Kidney (tissue), 14 donors: Measurements from ENCODE around the gene SRSF4. TPM values are rescaled to one million over a fixed set of nuclear protein-coding genes. Genes with fewer than 3 reads are reported as not detected.

Experiments used
- DNase-seq, 5 donors: peaks; one replicate each; pipeline ENCODE4 v3.0.0-alpha.2; 2013 to 2020
- FAIRE-seq: peaks from 2 replicates; lab custom pipeline; 2012; peaks lifted over from hg19 to GRCh38; lab: Jason Lieb, UNC
- H3K27ac ChIP-seq, 2 donors: one replicate each; pipeline ENCODE4 v1.7.0; 2013; ENCODE audit warnings: low read depth in 2 of 2, low read length in 2 of 2, inconsistent platforms in 1 of 2
- H3K27me3 ChIP-seq: one replicate; pipeline ENCODE4 v1.7.1; 2013; ENCODE audit warnings: low read length, inconsistent platforms; ENCODE audit not compliant: control insufficient read depth, insufficient read depth
- H3K36me3 ChIP-seq, 3 donors: one replicate each; pipeline versions ENCODE4 v1.7.0 to v1.7.1; 2013; ENCODE audit warnings: low read length in 3 of 3, control low read depth in 1 of 3, inconsistent platforms in 1 of 3; ENCODE audit not compliant: insufficient read depth in 3 of 3, control insufficient read depth in 2 of 3
- H3K4me1 ChIP-seq, 3 donors: one replicate each; pipeline versions ENCODE4 v1.7.0 to v1.7.1; 2013; ENCODE audit warnings: low read length in 3 of 3, inconsistent platforms in 1 of 3, low read depth in 1 of 3; ENCODE audit not compliant: control insufficient read depth in 2 of 3, insufficient read depth in 2 of 3
- H3K4me3 ChIP-seq, 3 donors: one replicate each; pipeline versions ENCODE4 v1.7.0 to v1.8.1; 2013; ENCODE audit warnings: low read length in 3 of 3, control low read depth in 1 of 3, inconsistent platforms in 1 of 3
- H3K9ac ChIP-seq, 3 donors: one replicate each; pipeline versions ENCODE4 v1.7.0 to v1.7.1; 2013; ENCODE audit warnings: low read length in 3 of 3, control low read depth in 1 of 3, inconsistent platforms in 1 of 3
- H3K9me3 ChIP-seq, 3 donors: one replicate each; pipeline versions ENCODE4 v1.7.0 to v1.7.1; 2013; ENCODE audit warnings: low read length in 3 of 3, control low read depth in 1 of 3, inconsistent platforms in 1 of 3; ENCODE audit not compliant: control insufficient read depth in 2 of 3, insufficient read depth in 1 of 3
- CTCF ChIP-seq: IDR thresholded peaks from 3 replicates; pipeline ENCODE4 v1.5.1; 2012; ENCODE audit warnings: mild to moderate bottlenecking, moderate library complexity, borderline replicate concordance; ENCODE audit not compliant: insufficient read depth; ENCODE audit errors: extremely low read depth
- intact Hi-C: fragments of 100-400 bp; cut with DNase I; formaldehyde crosslinking; loops from one replicate; pipeline ENCODE4 v1.11.1; 2022
- polyA plus RNA-seq: library from polyadenylated mRNA; stranded (reverse); fragments of 350-450 nt; fragmentation: Illumina TruSeq; extraction: RNeasy Lipid Tissue Mini Kit (QIAGEN cat#74804); gene quantifications from one replicate; pipeline ENCODE4 v1.2.3, GENCODE V29; 2014; ENCODE audit warnings: low read depth, low replicate concordance; ENCODE audit not compliant: insufficient read depth
- total RNA-seq: library from RNA; stranded (reverse); fragmentation: NEBNext Ultra II Directional; extraction: Animal tissue kit (Norgen Biotek cat#: 25700); gene quantifications from one replicate; pipeline ENCODE4 v1.2.1, GENCODE V29; 2021
- donor health status: control.
- donor health status: control.
- donor health status: control.
- donor health status: control.
- donor health status: control.
- donor health status: DM: yes; HTN: yes; CAD: no.
- donor health status: Normal renal cell carcinoma (clear cell type).

SRSF4 gene
- total and polyA plus RNA-seq, 2 donors from 2014 or later: 48.4 to 72.3 TPM

GRCh38 chr1:29201595-29202051, 19.9 kb upstream of the SRSF4 start:
- Histone ChIP-seq H3K27me3 (no peaks in the 10 kb centered on the region), H3K9ac (no peak overlapping the region), H3K4me1 (peaks cover 0 to 8% (median 4%) of the 10 kb centered on the region in 3 donors), H3K36me3 (peaks cover 0 to 23% (median 21%) of the 10 kb centered on the region in 3 donors), H3K27ac (peak overlapping the region in 1 of 2 donors; percentile 77), H3K4me3 (no peak overlapping the region), H3K9me3 (no peaks in the 10 kb centered on the region)
- intact Hi-C loops: loop anchor here (5.0 kb wide), 1 partner anchor 319 kb away; no protein-coding TSS in a partner anchor
- no peak for TF ChIP-seq CTCF
- no peak for FAIRE-seq
- no peak for DNase-seq

GRCh38 chr1:29200906-29201594, 19.4 kb upstream of the SRSF4 start:
- DNase-seq (no peak), FAIRE-seq (no peak)
- Histone ChIP-seq H3K4me1 (peaks cover 0 to 8% (median 4%) of the 10 kb centered on the region in 3 donors), H3K27me3 (no peaks in the 10 kb centered on the region), H3K9me3 (no peaks in the 10 kb centered on the region), H3K27ac (no peak overlapping the region), H3K9ac (no peak overlapping the region), H3K4me3 (no peak overlapping the region), H3K36me3 (peaks cover 0 to 19% (median 17%) of the 10 kb centered on the region in 3 donors)
- TF ChIP-seq CTCF: no peak
- intact Hi-C loops: loop anchor here (5.0 kb wide), 1 partner anchor 319 kb away; no protein-coding TSS in a partner anchor

GRCh38 chr1:29197993-29198392, 16.3 kb upstream of the SRSF4 start:
- FAIRE-seq (no peak), DNase-seq (no peak)
- H3K9me3 ChIP-seq: no peaks in the 10 kb centered on the region
- peaks cover 0 to 18% (median 13%) of the 10 kb centered on the region in 3 donors for H3K36me3 ChIP-seq
- H3K27me3 ChIP-seq: no peaks in the 10 kb centered on the region
- no peak overlapping the region for H3K27ac ChIP-seq
- peaks cover 0 to 8% (median 4%) of the 10 kb centered on the region in 3 donors for H3K4me1 ChIP-seq
- no peak overlapping the region for H3K4me3 ChIP-seq
- TF ChIP-seq CTCF: no peak
- no peak overlapping the region for H3K9ac ChIP-seq
- intact Hi-C loops: no loop called here
